MCF 10A (cell line): ENCODE data around the gene VPS9D1. TPM values are rescaled to one million over a fixed set of nuclear protein-coding genes. Genes with fewer than 3 reads are reported as not detected.
A peak's percentile ranks its signal among the peaks of the same experiment; 100 is the strongest.
"Not testable (repeated sequence)": the region's sequence is repeated elsewhere in the genome, so short reads cannot be mapped to it uniquely, and the experiment has no call there.

ENCODE experiments used
- BruUV-seq: library from RNA; stranded (reverse); fragments of 400-500 nt; replicated peaks from 2 replicates; lab custom pipeline; 2021; lab: Mats Ljungman, UMichigan
- CTCF ChIA-PET: fragments of 300-600 bp; sonication (Branson Sonifier 250); formaldehyde crosslinking; extraction: SDS; loops from one replicate; lab custom pipeline; 2021; ENCODE audit warnings: antibody characterized with exemption, inconsistent platforms; lab: Yijun Ruan, JAX
- POLR2A ChIA-PET: fragments of 300-600, 350-650 bp; sonication (Branson Sonifier 250); formaldehyde crosslinking; extraction: SDS; loops from one replicate; lab custom pipeline; 2020; ENCODE audit warnings: antibody characterized with exemption, inconsistent platforms; lab: Yijun Ruan, JAX
- DNase-seq: peaks from one replicate; pipeline ENCODE4 v3.0.0-alpha.2; 2018; ENCODE audit not compliant: unreplicated experiment
- H3K27ac Mint-ChIP-seq: one replicate; pipeline ENCODE4 v1.8.0; 2022; ENCODE audit warnings: mild to moderate bottlenecking, low read depth, mixed read lengths; ENCODE audit not compliant: unreplicated experiment
- H3K27me3 Mint-ChIP-seq: one replicate; pipeline ENCODE4 v1.8.0; 2022; ENCODE audit warnings: mixed read lengths; ENCODE audit not compliant: insufficient read depth, unreplicated experiment
- H3K36me3 Mint-ChIP-seq: one replicate; pipeline ENCODE4 v1.8.0; 2022; ENCODE audit warnings: mild to moderate bottlenecking, moderate library complexity, mixed read lengths; ENCODE audit not compliant: insufficient read depth, unreplicated experiment
- H3K4me1 Mint-ChIP-seq: one replicate; pipeline ENCODE4 v1.8.0; 2022; ENCODE audit warnings: mixed read lengths; ENCODE audit not compliant: insufficient read depth, unreplicated experiment
- H3K4me3 Mint-ChIP-seq: one replicate; pipeline ENCODE4 v1.8.0; 2022; ENCODE audit warnings: mild to moderate bottlenecking, moderate library complexity, mixed read lengths; ENCODE audit not compliant: unreplicated experiment
- H3K9me3 Mint-ChIP-seq: one replicate; pipeline ENCODE4 v1.8.0; 2022; ENCODE audit warnings: mixed read lengths; ENCODE audit not compliant: unreplicated experiment
- intact Hi-C: fragments of 100-400 bp; cut with micrococcal nuclease; formaldehyde crosslinking; loops from 2 replicates; pipeline ENCODE4 v1.14.1; 2022
- total RNA-seq: library from RNA; stranded (reverse); gene quantifications from 2 replicates; pipeline ENCODE4 v1.2.3, GENCODE V29; 2022
- TF ChIP-seq, protein P1 (sequence below): fragments of 200-600 bp; IDR thresholded peaks from one replicate; pipeline ENCODE4 v1.8.0; 2022; ENCODE audit warnings: antibody characterized with exemption, mild to moderate bottlenecking; ENCODE audit not compliant: unreplicated experiment

The VPS9D1 gene
- total RNA-seq, 1 experiment from 2014 or later = 12.0 TPM

GRCh38 chr16:89695875-89696669 lies 24.6 kb downstream of the VPS9D1 start:
- intact Hi-C loops = no loop called here
- H3K4me1 Mint-ChIP-seq = no peaks in the 10 kb centered on the region
- no peak for DNase-seq
- no peak overlapping the region for H3K4me3 Mint-ChIP-seq
- H3K9me3 Mint-ChIP-seq = no peaks in the 10 kb centered on the region
- H3K36me3 Mint-ChIP-seq = peaks cover 45% of the 10 kb centered on the region
- CTCF ChIA-PET = interaction anchor here (0.6 to 1.1 kb wide), 3 partner anchors 10 to 380 kb away, joined by 3 read pairs; no protein-coding TSS in a partner anchor
- no peaks in the 10 kb centered on the region for H3K27me3 Mint-ChIP-seq
- TSS peak; percentile 63 for BruUV-seq
- no peak overlapping the region for H3K27ac Mint-ChIP-seq
- TF ChIP-seq, protein P1, sequence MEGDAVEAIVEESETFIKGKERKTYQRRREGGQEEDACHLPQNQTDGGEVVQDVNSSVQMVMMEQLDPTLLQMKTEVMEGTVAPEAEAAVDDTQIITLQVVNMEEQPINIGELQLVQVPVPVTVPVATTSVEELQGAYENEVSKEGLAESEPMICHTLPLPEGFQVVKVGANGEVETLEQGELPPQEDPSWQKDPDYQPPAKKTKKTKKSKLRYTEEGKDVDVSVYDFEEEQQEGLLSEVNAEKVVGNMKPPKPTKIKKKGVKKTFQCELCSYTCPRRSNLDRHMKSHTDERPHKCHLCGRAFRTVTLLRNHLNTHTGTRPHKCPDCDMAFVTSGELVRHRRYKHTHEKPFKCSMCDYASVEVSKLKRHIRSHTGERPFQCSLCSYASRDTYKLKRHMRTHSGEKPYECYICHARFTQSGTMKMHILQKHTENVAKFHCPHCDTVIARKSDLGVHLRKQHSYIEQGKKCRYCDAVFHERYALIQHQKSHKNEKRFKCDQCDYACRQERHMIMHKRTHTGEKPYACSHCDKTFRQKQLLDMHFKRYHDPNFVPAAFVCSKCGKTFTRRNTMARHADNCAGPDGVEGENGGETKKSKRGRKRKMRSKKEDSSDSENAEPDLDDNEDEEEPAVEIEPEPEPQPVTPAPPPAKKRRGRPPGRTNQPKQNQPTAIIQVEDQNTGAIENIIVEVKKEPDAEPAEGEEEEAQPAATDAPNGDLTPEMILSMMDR = no peak
- POLR2A ChIA-PET = interaction anchor here (0.6 kb wide), 1 partner anchor 105 kb away, joined by 5 read pairs; no protein-coding TSS in a partner anchor

- CTCF ChIA-PET = interaction anchor here (1.1 kb wide), 2 partner anchors 11 to 166 kb away, joined by 3 to 4 read pairs; no protein-coding TSS in a partner anchor
- Mint-ChIP-seq H3K27me3 (no peaks in the 10 kb centered on the region), H3K27ac (no peak overlapping the region), H3K4me1 (no peaks in the 10 kb centered on the region), H3K36me3 (peaks cover 50% of the 10 kb centered on the region), H3K9me3 (no peaks in the 10 kb centered on the region), H3K4me3 (no peak overlapping the region)
- intact Hi-C loops = no loop called here
- POLR2A ChIA-PET = interaction anchor here (0.6 to 0.9 kb wide), 2 partner anchors 14 to 106 kb away, joined by 3 to 5 read pairs; no protein-coding TSS in a partner anchor
- TF ChIP-seq, protein P1 = no peak
- no TSS peak for BruUV-seq
- no peak for DNase-seq
Measured at GRCh38 chr16:89695086-89695874, 25.4 kb downstream of the VPS9D1 start.

DNA sequence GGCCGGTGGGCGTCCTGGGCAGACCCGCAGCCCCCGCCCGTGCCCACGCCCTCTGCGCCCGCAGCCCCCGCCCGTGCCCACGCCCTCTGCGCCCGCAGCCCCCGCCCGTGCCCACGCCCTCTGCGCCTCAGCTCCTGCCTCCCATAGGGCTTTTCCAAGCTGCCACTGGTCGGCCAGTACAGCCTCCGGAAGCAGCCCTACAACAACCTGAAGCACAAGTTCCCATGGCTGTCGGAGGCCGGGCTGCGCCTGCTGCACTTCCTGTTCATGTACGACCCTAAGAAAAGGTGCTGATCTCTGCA lies 26.0 kb downstream of the VPS9D1 start:
- intact Hi-C loops, BruUV-seq, H3K27ac Mint-ChIP-seq, H3K4me1 Mint-ChIP-seq, H3K4me3 Mint-ChIP-seq, H3K9me3 Mint-ChIP-seq, DNase-seq, H3K27me3 Mint-ChIP-seq: not testable (repeated sequence)
- POLR2A ChIA-PET = interaction anchor here (0.7 to 0.9 kb wide), 2 partner anchors 8 to 15 kb away, joined by 3 read pairs; no protein-coding TSS in a partner anchor
- CTCF ChIA-PET = interaction anchor here (1.1 kb wide), 1 partner anchor 167 kb away, joined by 4 read pairs; no protein-coding TSS in a partner anchor
- peaks cover 49% of the 10 kb centered on the region for H3K36me3 Mint-ChIP-seq

GRCh38 chr16:89693931-89694783 lies 26.5 kb downstream of the VPS9D1 start:
- H3K4me3 Mint-ChIP-seq = no peak overlapping the region
- no peaks in the 10 kb centered on the region for H3K27me3 Mint-ChIP-seq
- H3K9me3 Mint-ChIP-seq = no peaks in the 10 kb centered on the region
- peaks cover 49% of the 10 kb centered on the region for H3K36me3 Mint-ChIP-seq
- ChIA-PET POLR2A (interaction anchor here (0.7 kb wide), 1 partner anchor 9 kb away, joined by 3 read pairs; no protein-coding TSS in a partner anchor), CTCF (interaction anchor here (0.5 to 1.1 kb wide), 2 partner anchors 28 to 167 kb away, joined by 3 to 4 read pairs; no protein-coding TSS in a partner anchor)
- no TSS peak for BruUV-seq
- TF ChIP-seq, protein P1 = no peak
- H3K4me1 Mint-ChIP-seq = no peaks in the 10 kb centered on the region
- intact Hi-C loops = no loop called here
- H3K27ac Mint-ChIP-seq = no peak overlapping the region
- no peak for DNase-seq
